GM12878 (cell line): ENCODE results near the gene NET1. TPM values are rescaled to one million over a fixed set of nuclear protein-coding genes. Genes with fewer than 3 reads are reported as not detected.
A peak's percentile ranks its signal among the peaks of the same experiment; 100 is the strongest.

Experiments used
- ATAC-seq: fragments of 200-7000 bp; cut with Tn5 transposase; 3 replicates; pipeline ENCODE4 v1.9.1; 2020; ENCODE audit warnings: mild to moderate bottlenecking, moderate library complexity
- BruUV-seq: library from RNA; stranded (reverse); fragments of 400-500 nt; replicated peaks from 2 replicates; lab custom pipeline; 2021; lab: Mats Ljungman, UMichigan
- CTCF ChIA-PET: fragments of 300-600 bp; sonication (Branson Sonifier 250); formaldehyde crosslinking; extraction: SDS; loops from one replicate; lab custom pipeline; 2021; ENCODE audit warnings: inconsistent platforms; lab: Yijun Ruan, JAX
- POLR2A ChIA-PET: fragments of 350-600 bp; formaldehyde crosslinking; extraction: SDS; loops from one replicate; lab custom pipeline; 2021; ENCODE audit warnings: inconsistent platforms; lab: Charles Lee
- RAD21 ChIA-PET: fragments of 300-600 bp; sonication (Branson Sonifier 250); formaldehyde crosslinking; loops from one replicate; lab custom pipeline; 2023; ENCODE audit warnings: antibody characterized with exemption; ENCODE audit not compliant: unreplicated experiment; lab: Charles Lee
- SMC1A ChIA-PET: fragments of 300-600 bp; sonication (Branson Sonifier 250); formaldehyde crosslinking; loops from one replicate; lab custom pipeline; 2023; ENCODE audit not compliant: unreplicated experiment, uncharacterized antibody; lab: Charles Lee
- DNase-seq: peaks from one replicate; pipeline ENCODE4 v3.0.0-alpha.2; 2011; ENCODE audit warnings: low read depth, low spot score
- FAIRE-seq: peaks from 3 replicates; lab custom pipeline; 2011; peaks lifted over from hg19 to GRCh38; lab: Jason Lieb, UNC
- H2AFZ ChIP-seq: 2 replicates; pipeline ENCODE4 v1.6.0; 2011; ENCODE audit warnings: low read depth, low read length, control low read depth; ENCODE audit not compliant: control insufficient read depth
- H3K27ac ChIP-seq: 2 replicates; pipeline ENCODE4 v1.5.1; 2011; ENCODE audit warnings: control low read depth; ENCODE audit not compliant: control insufficient read depth, insufficient read depth
- H3K27me3 ChIP-seq, 2 experiments: replicated peaks in 1 of 2; 2 replicates each; pipeline versions ENCODE4 v1.6.0 to v1.6.1; 2011; ENCODE audit warnings: low read length in 1 of 2; ENCODE audit not compliant: control insufficient read depth in 2 of 2, insufficient read depth in 2 of 2
- H3K36me3 ChIP-seq, 2 experiments: 2 replicates each; pipeline ENCODE4 v1.5.1; 2011; ENCODE audit warnings: low read length in 1 of 2; ENCODE audit not compliant: control insufficient read depth in 2 of 2, insufficient read depth in 2 of 2
- H3K4me1 ChIP-seq: 2 replicates; pipeline ENCODE4 v1.6.1; 2011; ENCODE audit warnings: mild to moderate bottlenecking, low read length, moderate library complexity, mixed read lengths; ENCODE audit not compliant: control insufficient read depth, insufficient read depth
- H3K4me2 ChIP-seq: 2 replicates; pipeline ENCODE4 v1.6.0; 2011; ENCODE audit warnings: control low read depth; ENCODE audit not compliant: control insufficient read depth, insufficient read depth
- H3K4me3 ChIP-seq: fragments of 200-600 bp; sonication (generic); 2 replicates; pipeline ENCODE4 v1.5.1; 2016
- H3K79me2 ChIP-seq: 2 replicates; pipeline ENCODE4 v1.6.0; 2011; ENCODE audit warnings: low read length; ENCODE audit not compliant: control insufficient read depth, insufficient read depth
- H3K9ac ChIP-seq: 2 replicates; pipeline ENCODE4 v1.8.0; 2011; ENCODE audit warnings: low read length, control low read depth, mixed read lengths; ENCODE audit not compliant: control insufficient read depth, insufficient read depth
- H3K9me3 ChIP-seq: replicated peaks from 3 replicates; pipeline ENCODE4 v1.5.1; 2011; ENCODE audit warnings: mild to moderate bottlenecking, low read length; ENCODE audit not compliant: control insufficient read depth, insufficient read depth
- H4K20me1 ChIP-seq: 2 replicates; pipeline ENCODE4 v1.6.0; 2011; ENCODE audit not compliant: control insufficient read depth, insufficient read depth
- ATF3 ChIP-seq: IDR thresholded peaks from 2 replicates; pipeline ENCODE4 v1.6.1; 2011; ENCODE audit warnings: low read depth, mild to moderate bottlenecking, low read length, moderate library complexity, borderline replicate concordance; ENCODE audit errors: extremely low read depth
- BCL11A ChIP-seq: IDR thresholded peaks from 2 replicates; pipeline ENCODE4 v1.6.1; 2011; ENCODE audit warnings: low read depth, low read length
- BHLHE40 ChIP-seq, 2 experiments: fragments of 450-650 bp in 1 of 2; IDR thresholded peaks; 2 replicates each; pipeline ENCODE4 v1.6.1; 2011 to 2017; ENCODE audit warnings: low read depth in 2 of 2, borderline replicate concordance in 1 of 2, improper control_type of control experiment in 1 of 2, low read length in 1 of 2, mild to moderate bottlenecking in 1 of 2
- CTCF ChIP-seq, 3 experiments: IDR thresholded peaks in 2 of 3; conservative IDR thresholded peaks in 1 of 3; 2 replicates each; pipeline ENCODE4 v1.5.1; 2011; ENCODE audit warnings: low read depth in 3 of 3, low read length in 3 of 3, mild to moderate bottlenecking in 3 of 3, control low read depth in 2 of 3, moderate library complexity in 2 of 3, inconsistent platforms in 1 of 3, mixed read lengths in 1 of 3; ENCODE audit not compliant: control insufficient read depth in 2 of 3, insufficient read depth in 1 of 3; ENCODE audit errors: extremely low read depth in 1 of 3
- IKZF2 ChIP-seq, 2 experiments: fragments of 450-650 bp; IDR thresholded peaks; 2 replicates each; pipeline ENCODE4 v1.6.1; 2017; ENCODE audit warnings: mild to moderate bottlenecking in 2 of 2, moderate library complexity in 2 of 2
- PBX3 ChIP-seq: IDR thresholded peaks from 2 replicates; pipeline ENCODE4 v1.6.1; 2011; ENCODE audit warnings: mild to moderate bottlenecking, low read depth, low read length, moderate library complexity; ENCODE audit not compliant: insufficient replicate concordance
- RAD21 ChIP-seq: IDR thresholded peaks from 2 replicates; pipeline ENCODE4 v1.6.1; 2011; ENCODE audit warnings: mild to moderate bottlenecking, low read depth, low read length, moderate library complexity; ENCODE audit not compliant: insufficient read depth
- RB1 ChIP-seq: fragments of 450-650 bp; formaldehyde crosslinking; IDR thresholded peaks from 2 replicates; pipeline ENCODE4 v1.6.1; 2017; ENCODE audit warnings: mild to moderate bottlenecking, borderline replicate concordance
- SMC3 ChIP-seq: IDR thresholded peaks from 2 replicates; pipeline ENCODE4 v1.6.1; 2011; ENCODE audit warnings: low read length, improper control_type of control experiment, borderline replicate concordance
- YY1 ChIP-seq: IDR thresholded peaks from 2 replicates; pipeline ENCODE4 v1.6.1; 2011; ENCODE audit warnings: low read depth, mild to moderate bottlenecking, low read length
- WGBS: methylation state at CpG from one replicate; pipeline ENCODE4 v1.1.6; 2016; ENCODE audit warnings: low lambda C conversion rate; ENCODE audit not compliant: insufficient replicate concordance, insufficient coverage; ENCODE audit errors: missing lambda C conversion rate; 5-methylcytosine and 5-hydroxymethylcytosine counted together
- in situ Hi-C: fragments of 300-500 bp; cut with MboI; formaldehyde crosslinking; loops from 9 replicates; pipeline ENCODE4 v1.14.3; 2018; ENCODE audit warnings: mixed read lengths
- intact Hi-C: fragments of 100-400 bp; cut with micrococcal nuclease; formaldehyde crosslinking; loops from one replicate; pipeline ENCODE4 v1.14.2; 2022; ENCODE audit not compliant: unreplicated experiment
- polyA plus RNA-seq, 11 experiments: library from polyadenylated mRNA; depleted of rRNA in 4 of 11; unstranded in 6 of 11; stranded (reverse) in 5 of 11; fragments of >200 nt; fragmentation: Nextera tagmentation in 4 of 11; fragmentation: Illumina TruSeq in 1 of 11; extraction: Ambion mirVana in 4 of 11; extraction: Trizol in 1 of 11; gene quantifications; 1 replicate in 1 of 11; 2 replicates in 10 of 11; pipeline versions ENCODE4 v1.2.1 to v1.2.3, GENCODE V29; 2011 to 2016; ENCODE audit warnings: inconsistent platforms in 2 of 11, missing spikeins in 2 of 11, low read depth in 1 of 11
- total RNA-seq, 4 experiments: library from RNA; depleted of rRNA in 3 of 4; stranded (reverse); fragments of >200 nt in 3 of 4; fragmentation: Illumina TruSeq in 1 of 4; extraction: Trizol in 1 of 4; gene quantifications; 2 replicates each; pipeline versions ENCODE4 v1.2.1 to v1.2.3, GENCODE V29; 2013 to 2021

NET1 gene
- total and polyA plus RNA-seq, 10 of the 15 experiments (the other 5 are each of a cell fraction or from before 2014, with no cell fraction given): 6.5 to 22.7 (median 18.4) TPM

GRCh38 chr10:5441106-5441505 lies 28.7 kb downstream of the NET1 start (continued):
- TF ChIP-seq ATF3: no peak
- TF ChIP-seq BCL11A: no peak

- Histone ChIP-seq H3K27me3 (no peaks in the 10 kb centered on the region), H3K27ac (peak overlapping the region; percentile 67), H2AFZ (no peak overlapping the region), H3K4me2 (peak overlapping the region; percentile 60; the same call in 1 of the 2 replicates), H3K36me3 (peaks cover 0 to 3% of the 10 kb centered on the region in 2 experiments; a peak in 2 of 4 replicates), H3K79me2 (no peaks in the 10 kb centered on the region; the same call in 1 of the 2 replicates), H4K20me1 (0 out of 2 replicates have a peak, but pooled peaks cover 2% of the 10 kb centered on the region), H3K4me3 (0 out of 2 replicates have a peak overlapping the region, but pooled peaks have one; percentile 15), H3K9ac (no peak overlapping the region), H3K9me3 (no peaks in the 10 kb centered on the region), H3K4me1 (peaks cover 35% of the 10 kb centered on the region)
- FAIRE-seq: no peak
- no TSS peak for BruUV-seq
- RAD21 ChIA-PET: interaction anchor here (0.6 to 11.0 kb wide), 11 partner anchors 8 to 676 kb away, joined by 3 to 136 read pairs (median 4); partner anchors contain the start of genes ANKRD16 and FBH1
- peak; percentile 49 for ATAC-seq
- 27% methylated on average over 9 of the region's 9 CpGs for whole genome bisulfite sequencing
- POLR2A ChIA-PET: interaction anchor here (0.6 to 1.5 kb wide), 3 partner anchors 171 to 416 kb away, joined by 3 to 6 read pairs (median 4); no protein-coding TSS in a partner anchor
- in situ Hi-C loops: loop anchor here (5.0 kb wide), 3 partner anchors 140 to 430 kb away; no protein-coding TSS in a partner anchor
- intact Hi-C loops: loop anchor here (1.0 to 10.0 kb wide), 3 partner anchors 165 to 422 kb away; no protein-coding TSS in a partner anchor
- CTCF ChIA-PET: interaction anchor here (0.6 to 18.0 kb wide), 27 partner anchors 8 to 615 kb away, joined by 3 to 535 read pairs (median 5); partner anchors contain the start of gene GDI2
- SMC1A ChIA-PET: interaction anchor here (0.6 to 6.3 kb wide), 22 partner anchors 9 to 444 kb away, joined by 3 to 129 read pairs (median 4); no protein-coding TSS in a partner anchor
- no peak for DNase-seq
- TF ChIP-seq RAD21 (peak; percentile 81), YY1 (0 out of 2 replicates have a peak, but pooled peaks have one; percentile 12), CTCF (IDR thresholded peaks at IDR 0.05 in 2 of 3, conservative IDR thresholded peaks at IDR 0.05 in 1 of 3; ENCODE audit: control insufficient read depth in 2 of 3, extremely low read depth in 1 of 3, insufficient read depth in 1 of 3, low read depth in 3 of 3, low read length in 3 of 3) (peak; percentile 54 to 71 (median 62); a peak in 5 of 6 replicates), IKZF2 (IDR thresholded peaks at IDR 0.05) (no peak), SMC3 (peak; percentile 60; the same call in 1 of the 2 replicates), RB1 (0 out of 2 replicates have a peak, but pooled peaks have one; percentile 35), PBX3 (no peak), BHLHE40 (IDR thresholded peaks at IDR 0.05; ENCODE audit: borderline replicate concordance in 1 of 2, low read depth in 2 of 2, low read length in 1 of 2) (no peak)
Measured at GRCh38 chr10:5442065-5442989, 30.0 kb downstream of the NET1 start.
